GM19438 (cell line): ENCODE data around the gene DNAI7.
A peak's percentile ranks its signal among the peaks of the same experiment; 100 is the strongest.

Source experiments
- ATAC-seq: cut with Tn5 transposase; IDR thresholded peaks from one replicate; pipeline ENCODE4 v1.9.1; 2021; ENCODE audit warnings: low read depth; ENCODE audit not compliant: unreplicated experiment

Gene DNAI7, protein sequence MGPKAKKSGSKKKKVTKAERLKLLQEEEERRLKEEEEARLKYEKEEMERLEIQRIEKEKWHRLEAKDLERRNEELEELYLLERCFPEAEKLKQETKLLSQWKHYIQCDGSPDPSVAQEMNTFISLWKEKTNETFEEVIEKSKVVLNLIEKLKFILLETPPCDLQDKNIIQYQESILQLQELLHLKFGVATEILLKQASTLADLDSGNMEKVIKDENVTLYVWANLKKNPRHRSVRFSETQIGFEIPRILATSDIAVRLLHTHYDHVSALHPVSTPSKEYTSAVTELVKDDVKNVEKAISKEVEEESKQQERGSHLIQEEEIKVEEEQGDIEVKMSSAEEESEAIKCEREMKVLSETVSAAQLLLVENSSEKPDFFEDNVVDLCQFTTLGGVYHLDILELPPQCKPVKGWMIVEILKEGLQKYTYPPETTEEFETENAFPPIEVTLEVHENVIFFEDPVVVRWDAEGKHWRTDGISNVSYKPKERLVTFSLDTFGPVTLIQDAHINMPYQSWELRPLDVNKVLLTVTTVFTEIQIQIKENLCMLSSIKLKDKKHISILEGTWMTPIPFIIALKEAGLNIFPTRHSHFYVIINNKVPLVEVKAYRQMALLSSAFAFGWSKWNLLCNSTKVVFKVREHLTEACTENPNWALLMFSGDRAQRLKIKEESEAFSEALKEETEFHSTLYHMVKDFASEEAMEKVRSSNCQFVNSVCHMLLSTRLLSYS

DNA sequence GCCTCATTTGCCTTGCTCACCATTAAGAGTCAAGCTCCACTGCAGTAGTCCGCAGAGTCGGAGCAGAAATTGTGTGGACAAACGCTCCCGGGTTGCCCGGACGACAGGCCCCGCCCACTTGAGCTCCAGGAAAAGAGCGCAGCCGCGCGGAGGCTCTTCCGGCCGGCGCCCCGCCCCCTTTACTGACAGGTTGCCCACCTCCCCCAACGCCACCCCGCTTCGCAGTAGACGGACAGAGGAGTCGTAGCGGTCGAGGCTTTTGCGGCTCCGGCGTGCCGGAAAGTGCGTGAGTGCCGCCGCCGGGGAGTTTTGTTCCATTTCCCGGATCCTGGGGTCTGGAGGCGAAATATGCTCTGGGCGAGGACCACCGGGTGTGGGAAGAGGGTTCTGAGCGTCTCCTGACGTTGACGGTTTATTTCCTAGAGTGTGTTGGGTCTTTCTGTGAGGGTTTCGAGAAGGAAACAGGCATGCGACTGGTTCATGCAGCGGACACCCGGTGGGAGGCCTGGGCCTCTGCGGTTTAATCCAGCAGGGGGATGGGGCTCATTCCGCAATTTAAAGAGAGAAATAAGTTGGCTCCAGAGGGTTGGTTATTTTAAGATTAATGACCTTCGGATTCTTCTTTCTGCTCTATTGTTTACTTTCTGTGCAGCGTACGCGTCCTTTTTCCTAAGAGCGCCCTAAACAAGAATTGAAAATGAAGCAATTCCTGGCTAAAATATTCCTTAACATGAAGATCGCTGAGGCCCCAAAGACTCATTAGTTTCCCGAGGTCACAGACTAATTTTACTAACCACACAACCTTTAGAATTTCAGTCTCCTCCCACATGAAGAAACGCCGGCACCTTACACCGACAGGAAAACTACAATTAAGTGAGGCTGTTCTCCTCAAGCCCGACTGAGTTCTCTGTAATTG lies at the start of gene DNAI7, which contains the start of gene ETFRF1:
Gene DNAI7, minus strand, starts transcription at position 105 of the 916 bp plus-strand sequence. Its CDS starts 82 bp downstream, at position 23.
Gene ETFRF1, plus strand, starts transcription at position 182 of the 916 bp plus-strand sequence. CDS start 8,720 bp downstream, outside the sequence.
- peak; percentile 95 for ATAC-seq

DNA sequence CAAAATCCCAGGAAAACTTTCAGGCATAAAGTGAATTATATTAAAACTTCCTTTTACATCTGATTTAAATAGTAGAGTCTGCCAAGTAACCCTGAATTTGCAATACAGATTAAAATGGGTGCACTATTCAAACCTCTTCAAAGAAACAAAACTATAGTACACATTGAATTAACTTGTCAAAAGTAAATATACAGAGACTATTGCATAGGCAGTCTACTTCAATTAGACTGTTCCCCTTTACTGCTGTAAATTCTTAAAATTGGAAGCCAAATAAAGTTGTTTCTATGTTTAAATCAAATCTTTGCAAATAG lies 48.7 kb upstream of the DNAI7 start:
- ATAC-seq = no peak

DNA sequence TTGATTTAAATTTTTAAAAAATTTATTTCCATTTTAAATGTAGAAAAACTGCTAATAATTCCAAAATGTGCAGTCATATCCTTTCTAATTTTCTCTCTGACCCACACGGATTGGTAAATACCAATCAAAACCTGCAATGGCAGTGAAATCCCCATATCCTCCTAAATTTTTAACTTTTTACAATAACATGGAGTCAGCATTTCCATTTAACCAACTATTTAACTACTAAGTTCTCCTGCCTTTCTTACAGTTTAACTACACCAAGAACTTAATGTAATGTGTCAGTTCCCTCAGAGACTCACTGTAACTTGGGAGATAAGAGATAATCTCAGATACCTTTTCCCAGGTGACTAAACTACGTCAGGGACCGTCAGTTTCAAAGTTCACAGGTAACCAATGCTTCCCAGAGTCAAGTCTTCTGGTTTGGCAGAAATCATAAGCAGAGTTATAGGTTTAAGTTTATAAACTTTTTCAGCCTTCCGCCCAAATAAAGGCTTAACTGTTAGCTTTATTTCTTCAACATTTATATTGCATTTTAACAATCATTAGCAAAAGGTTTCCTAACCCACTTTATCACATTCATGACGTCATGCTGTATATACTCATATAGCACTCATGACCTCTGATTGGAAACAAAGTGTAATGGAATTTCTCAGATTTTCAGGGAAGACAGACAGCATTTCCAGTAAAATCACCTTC lies 48.2 kb upstream of the DNAI7 start:
- ATAC-seq = no peak

DNA sequence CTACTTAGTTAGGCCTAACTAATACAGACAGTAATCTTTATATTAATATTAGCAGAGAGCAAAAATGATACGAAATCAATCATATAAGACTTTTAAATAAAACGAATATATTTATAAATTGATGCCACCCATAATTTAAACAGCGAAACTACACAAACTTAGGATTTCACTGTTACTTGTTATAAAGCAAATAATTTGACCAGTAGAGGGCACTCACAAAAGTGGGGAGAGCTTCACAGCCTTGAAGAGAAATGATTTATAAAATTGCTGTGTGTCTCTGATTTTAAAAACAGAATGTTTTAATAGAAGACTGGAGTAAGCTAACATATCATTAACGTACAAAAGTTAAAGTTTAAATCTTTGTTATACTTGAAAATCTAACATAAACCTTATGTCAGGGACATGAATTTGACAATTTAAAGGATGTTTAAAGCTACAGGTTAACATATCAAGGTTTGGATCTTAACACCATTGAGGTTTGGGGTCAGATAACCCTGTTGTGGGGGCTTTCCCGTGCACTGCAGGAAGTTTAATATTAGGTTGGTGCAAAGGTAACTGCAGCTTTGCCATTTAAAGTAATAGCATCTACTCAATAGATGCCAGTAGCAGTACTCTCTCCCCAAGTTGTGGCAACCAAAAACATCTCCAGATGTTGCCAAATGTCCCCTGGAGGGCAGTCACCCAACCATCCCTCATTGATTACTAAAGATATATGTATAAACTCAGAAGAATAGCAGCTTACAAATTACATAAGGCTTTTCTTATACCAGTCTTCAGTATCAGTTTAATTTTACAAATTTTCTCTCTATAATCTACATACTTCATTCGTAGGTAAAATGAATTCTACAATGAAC lies 46.4 kb upstream of the DNAI7 start:
- no peak for ATAC-seq

DNA sequence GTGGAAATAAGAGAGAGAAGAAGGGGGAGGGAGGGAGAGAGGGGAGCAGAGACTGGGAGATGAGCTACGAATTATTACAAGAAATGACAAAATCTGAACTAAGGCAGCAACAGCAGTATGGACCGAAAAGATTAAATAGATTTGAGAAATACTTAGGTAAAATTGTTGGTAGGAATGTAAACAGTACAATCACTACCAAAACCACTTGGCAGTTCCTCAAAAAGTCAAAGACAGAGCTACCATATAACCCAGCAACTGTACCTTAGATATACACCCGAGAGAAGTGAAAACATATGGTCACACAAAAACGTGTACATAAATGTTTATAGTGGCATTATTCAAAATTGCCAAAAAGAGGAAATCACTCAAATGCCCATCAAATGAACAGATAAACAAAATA lies 41.7 kb upstream of the DNAI7 start:
- no peak for ATAC-seq

DNA sequence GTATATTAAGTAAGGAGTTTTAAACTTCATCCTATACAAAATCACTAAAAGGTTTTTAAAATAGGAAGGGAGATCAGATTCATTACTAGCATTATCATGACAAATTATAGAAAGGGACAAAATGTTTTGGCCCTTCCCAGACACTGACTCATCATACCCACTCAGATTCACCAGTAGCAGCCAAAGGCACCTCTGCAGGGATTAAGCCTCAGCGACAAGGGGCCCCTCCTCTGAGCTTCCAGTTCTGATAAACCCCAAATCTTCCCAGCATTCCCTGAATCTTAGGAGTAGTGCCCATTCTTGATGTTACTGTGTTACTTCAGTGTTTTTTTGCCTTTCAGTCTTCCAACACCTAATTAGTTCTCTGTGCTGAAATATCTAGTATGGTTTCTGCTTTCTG lies 41.2 kb upstream of the DNAI7 start:
- no peak for ATAC-seq

DNA sequence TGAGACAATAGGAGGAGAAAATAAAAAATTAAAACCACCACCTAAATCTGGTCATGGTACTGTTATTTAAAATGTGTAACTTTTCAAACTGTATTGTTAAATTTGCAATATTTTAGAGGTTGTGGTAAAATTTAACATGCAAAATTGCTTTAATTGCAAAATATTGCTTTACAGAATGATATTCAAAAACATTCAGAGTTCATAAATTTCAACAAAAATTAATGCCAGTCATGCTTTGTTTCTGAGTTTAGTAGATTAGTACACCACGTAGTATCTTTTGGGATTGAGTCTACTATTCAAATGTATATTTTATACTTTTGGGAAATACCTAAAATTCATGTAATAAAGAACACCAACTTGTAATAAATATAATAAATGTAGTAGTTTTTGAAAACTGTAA lies 18.4 kb upstream of the DNAI7 start:
- ATAC-seq = no peak

DNA sequence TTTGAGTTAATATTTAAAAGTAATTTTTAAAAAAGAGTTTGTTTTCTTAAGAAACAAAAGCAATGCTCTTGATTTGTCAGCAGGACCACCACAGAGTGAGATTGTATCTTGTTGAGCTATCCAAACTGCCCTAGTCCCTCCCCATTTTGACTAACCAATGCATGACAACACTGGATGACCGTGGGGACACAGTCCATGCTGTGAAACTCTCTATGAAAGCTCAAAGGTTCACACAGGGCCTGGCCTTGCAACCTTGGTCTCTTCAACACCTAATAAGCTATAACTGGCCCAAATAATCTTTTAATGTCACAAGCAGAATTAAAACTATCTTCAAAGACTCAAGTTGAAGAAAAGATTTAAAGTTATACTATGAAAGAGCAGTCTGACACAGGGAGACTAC lies 13.6 kb upstream of the DNAI7 start:
- no peak for ATAC-seq

DNA sequence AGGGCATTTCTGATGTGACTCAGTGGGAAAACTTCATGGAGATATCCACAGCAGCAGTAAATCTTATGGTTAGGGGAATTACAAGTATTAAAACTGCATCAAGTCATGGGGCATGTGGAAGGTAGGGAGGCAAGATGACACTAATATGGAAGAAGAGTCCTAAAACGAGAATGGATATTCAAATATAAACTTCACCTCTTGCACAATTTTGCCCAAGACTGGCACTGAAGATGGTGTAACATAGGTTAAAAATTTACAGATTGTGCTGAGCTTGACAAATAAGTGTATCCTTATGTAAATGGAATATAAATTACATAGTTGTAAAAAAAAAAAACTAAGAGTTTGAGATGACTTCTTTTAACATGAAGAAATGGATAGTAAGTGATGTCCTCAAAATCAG lies 12.9 kb upstream of the DNAI7 start:
- no peak for ATAC-seq

DNA sequence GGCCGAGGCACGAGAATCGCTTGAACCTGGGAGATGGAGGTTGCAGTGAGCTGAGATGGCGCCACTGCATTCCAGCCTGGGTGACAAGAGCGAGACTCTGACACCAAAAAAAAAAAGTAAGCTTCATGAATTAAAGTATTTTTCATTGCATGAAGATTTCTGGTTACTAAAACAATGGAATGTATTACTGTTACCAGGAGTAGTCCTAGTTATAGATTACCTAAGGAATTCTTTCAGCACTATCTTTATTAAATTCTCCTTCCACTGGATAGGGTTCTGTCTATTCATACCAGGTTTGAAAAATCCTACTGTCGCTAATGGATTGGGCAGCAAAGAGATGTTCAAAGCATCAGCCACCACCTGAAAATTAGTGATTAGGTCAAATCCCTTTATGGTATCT lies 12.5 kb upstream of the DNAI7 start:
- no peak for ATAC-seq

DNA sequence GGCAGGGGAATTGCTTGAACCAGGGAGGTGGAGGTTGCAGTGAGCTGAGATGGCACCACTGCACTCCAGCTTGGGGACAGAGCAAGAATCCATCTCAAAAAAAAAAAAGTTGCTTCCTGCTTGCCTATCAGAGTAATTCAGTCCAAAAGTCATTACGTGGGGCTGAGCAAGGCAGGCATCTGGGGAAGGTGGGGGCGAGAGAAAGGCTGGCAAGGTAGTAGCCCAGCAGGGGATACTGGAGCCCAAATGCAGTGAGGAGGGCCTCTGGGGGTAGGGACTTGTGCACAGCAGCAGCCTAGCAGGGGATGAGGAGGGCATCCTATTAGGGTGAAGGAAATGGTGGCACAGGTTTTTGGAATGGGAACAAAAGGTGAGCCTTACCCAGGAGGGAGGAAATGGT lies 7.2 kb upstream of the DNAI7 start:
- ATAC-seq = no peak

DNA sequence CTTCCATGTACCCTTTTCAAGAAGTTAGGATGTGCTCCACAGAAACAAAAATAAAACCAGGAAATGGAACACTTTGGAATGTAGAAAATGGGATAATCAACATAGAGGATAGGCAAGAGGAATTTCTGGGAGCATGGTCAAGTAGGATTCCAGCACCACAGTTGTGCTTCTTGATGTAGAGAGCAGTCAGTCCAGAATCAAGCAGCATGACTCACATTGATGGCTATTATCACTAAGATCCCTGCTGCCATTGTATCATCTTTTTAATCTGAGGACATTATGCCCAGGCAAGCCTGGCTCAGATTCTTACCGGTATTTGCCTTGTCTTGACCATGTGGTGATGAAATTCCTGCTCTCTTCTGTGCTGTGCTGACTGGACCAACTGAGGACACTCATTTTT lies 5.7 kb upstream of the DNAI7 start:
- no peak for ATAC-seq

DNA sequence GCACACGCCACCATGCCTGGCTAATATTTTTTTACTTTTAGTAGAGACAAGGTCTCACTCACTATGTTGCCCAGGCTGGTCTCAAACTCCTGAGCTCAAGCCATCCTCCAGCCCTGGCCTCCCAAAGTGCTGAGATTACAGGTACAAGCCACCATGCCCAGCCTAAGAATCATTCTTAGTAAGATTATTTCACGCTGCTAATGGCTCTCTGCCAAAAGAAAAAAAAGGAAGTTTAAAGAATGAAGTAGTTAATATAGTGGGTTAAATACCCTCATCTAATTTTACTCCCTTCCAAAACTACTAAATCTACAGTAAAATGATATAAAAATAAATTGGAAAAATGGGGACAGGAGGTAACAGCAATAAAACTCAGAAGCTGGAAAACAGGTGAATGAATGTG lies 2.6 kb upstream of the DNAI7 start:
- no peak for ATAC-seq

DNA sequence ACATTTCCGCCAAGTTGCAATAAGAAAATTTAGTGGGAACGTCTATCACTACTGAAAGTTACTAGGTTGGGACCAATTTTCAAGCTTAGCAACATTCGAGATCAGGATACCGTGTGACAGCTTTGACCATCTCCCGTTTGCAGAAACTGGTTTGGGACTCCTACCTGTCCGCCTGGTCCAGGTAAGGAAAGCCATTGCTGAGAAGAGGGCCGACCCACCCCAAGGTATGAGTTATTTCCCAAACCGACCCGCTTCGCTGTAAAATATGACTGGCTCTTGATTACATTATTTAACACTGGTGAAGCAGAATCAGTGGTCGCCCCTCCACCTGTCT lies 271 bp downstream of the DNAI7 start:
- no peak for ATAC-seq

DNA sequence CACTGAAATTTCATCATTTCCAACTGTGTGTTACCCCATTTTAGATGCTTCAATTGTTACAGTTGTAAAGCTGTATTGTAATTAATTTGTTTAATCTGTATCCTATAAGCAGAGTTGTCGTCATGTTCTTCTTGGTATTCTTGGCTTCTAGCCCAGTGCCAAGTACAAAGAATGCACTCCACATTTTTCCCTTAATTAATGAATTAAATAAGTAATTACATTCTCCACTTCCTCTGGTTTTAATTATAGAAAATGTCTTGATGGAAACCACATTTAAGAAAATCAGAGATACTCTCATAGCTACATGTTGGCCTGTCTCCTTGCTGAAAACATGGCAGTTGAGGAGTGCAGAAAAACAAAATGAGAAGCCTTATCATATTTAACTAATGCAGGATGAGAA lies 746 bp downstream of the DNAI7 start:
- no peak for ATAC-seq

DNA sequence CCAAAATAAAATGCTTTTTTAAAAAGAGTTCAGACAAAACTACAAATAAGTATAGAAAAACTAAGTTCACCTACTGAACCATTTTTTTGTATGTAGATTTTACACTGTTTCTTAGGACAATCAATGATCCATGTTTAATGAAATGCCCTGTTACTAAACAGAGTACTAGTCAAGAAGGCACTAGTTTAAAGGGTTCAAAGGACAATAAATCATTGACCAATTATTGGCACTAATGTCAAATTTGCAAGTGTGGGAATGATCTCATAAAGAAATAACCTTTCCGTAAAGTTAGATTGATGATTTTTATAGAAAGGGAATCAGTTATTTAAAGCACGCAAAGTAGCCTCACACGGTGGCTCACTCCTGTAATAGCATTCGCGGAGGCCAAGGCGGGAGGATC lies 4.2 kb downstream of the DNAI7 start:
- no peak for ATAC-seq

DNA sequence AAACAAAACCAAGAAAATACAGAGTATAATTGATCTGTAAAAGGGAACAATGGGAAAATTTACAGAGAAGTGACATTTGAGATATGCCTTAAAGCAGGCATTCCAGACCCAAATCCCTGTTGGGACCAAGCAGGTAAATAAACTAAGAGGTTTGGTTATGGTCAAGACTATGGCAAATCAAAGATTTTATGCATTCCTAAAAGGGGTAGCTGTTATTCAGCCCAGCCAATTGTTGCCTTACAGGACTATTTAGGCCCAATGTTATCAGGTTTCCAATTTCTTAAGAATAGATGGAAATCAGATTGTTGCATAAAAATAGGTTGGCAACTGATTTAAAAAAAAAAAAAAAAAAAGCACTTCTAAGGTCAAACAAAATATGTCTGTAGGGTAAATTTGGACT lies 5.3 kb downstream of the DNAI7 start:
- ATAC-seq = no peak

DNA sequence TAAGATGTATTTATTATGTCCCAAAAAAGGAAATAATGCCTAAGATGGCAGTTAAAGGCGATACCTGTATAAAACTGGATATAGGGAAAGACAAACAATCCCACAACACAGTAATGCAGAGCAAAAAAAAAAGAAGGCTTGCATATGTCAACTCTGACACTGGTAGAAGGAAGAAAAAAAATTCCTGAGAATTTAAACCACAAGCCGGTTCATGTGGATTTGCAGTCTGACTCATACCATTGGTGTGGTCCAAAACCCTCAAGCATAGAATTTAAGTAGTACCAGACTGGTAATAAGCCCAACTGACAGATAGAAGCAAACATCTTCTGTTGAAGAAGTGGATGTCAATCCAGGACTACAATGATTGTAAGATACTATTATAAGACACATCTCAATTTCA lies 7.2 kb downstream of the DNAI7 start:
- ATAC-seq = no peak

DNA sequence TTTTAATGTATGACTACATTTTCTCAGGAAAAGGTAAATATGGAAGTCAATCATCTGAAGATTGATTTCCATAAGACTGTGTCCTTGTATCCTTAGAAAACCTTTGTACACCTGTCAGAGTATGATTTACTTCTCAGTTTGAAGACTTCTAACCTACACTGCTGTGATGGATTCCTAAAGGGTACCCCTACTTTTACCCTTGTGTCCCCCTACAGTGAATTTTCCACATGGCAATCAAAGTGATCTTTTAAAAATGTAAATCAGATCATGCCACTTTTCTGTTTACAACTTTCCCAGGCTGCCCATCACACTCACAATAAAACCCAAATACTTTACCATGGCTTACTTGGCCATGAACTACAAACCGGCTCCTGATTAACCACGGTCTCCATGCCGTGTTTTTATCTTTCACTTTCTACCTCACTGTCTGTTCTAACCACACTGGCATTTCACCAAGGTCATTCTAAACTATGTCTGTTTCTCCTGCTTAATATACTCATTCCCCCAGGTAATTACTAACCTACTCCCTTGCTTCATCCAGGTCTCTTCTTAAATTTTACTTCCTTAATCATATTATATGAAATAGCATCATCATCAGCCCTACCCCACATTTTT lies 8.1 kb downstream of the DNAI7 start:
- peak; percentile 87 for ATAC-seq
